Smooth muscle cell (in vitro differentiated cells): ENCODE results near the gene CPS1. TPM values are rescaled to one million over a fixed set of nuclear protein-coding genes. Genes with fewer than 3 reads are reported as not detected.

ENCODE experiments used
- DNase-seq: peaks from one replicate; lab custom pipeline; 2025; ENCODE audit not compliant: unreplicated experiment; lab: John Stamatoyannopoulos, UW
- H2AFZ ChIP-seq: fragments of 200-600 bp; sonication (generic); 2 replicates; pipeline ENCODE4 v1.6.0; 2016; ENCODE audit warnings: antibody characterized with exemption, low read depth, mild to moderate bottlenecking
- H3F3A ChIP-seq: fragments of 200-600 bp; sonication (generic); 2 replicates; pipeline ENCODE4 v1.6.0; 2017; ENCODE audit warnings: antibody characterized with exemption, low read depth
- H3K27ac ChIP-seq: fragments of 200-600 bp; sonication (generic); 2 replicates; pipeline ENCODE4 v1.5.1; 2016; ENCODE audit warnings: low read depth, mild to moderate bottlenecking
- H3K27me3 ChIP-seq: fragments of 200-600 bp; sonication (generic); 2 replicates; pipeline ENCODE4 v1.6.1; 2016; ENCODE audit warnings: low read depth, mild to moderate bottlenecking
- H3K36me3 ChIP-seq: fragments of 200-600 bp; sonication (generic); 2 replicates; pipeline ENCODE4 v1.5.1; 2016; ENCODE audit warnings: low read depth
- H3K4me1 ChIP-seq: fragments of 200-600 bp; sonication (generic); 2 replicates; pipeline ENCODE4 v1.5.1; 2016; ENCODE audit warnings: low read depth
- H3K4me2 ChIP-seq: fragments of 200-600 bp; sonication (generic); 2 replicates; pipeline ENCODE4 v1.6.0; 2016; ENCODE audit warnings: mild to moderate bottlenecking
- H3K4me3 ChIP-seq: fragments of 200-600 bp; sonication (generic); 2 replicates; pipeline ENCODE4 v1.5.1; 2016; ENCODE audit warnings: mild to moderate bottlenecking
- H3K79me2 ChIP-seq: fragments of 200-600 bp; sonication (generic); 2 replicates; pipeline ENCODE4 v1.6.0; 2016; ENCODE audit warnings: low read depth, mild to moderate bottlenecking
- H3K9ac ChIP-seq: fragments of 200-600 bp; sonication (generic); 2 replicates; pipeline ENCODE4 v1.6.0; 2016; ENCODE audit warnings: low read depth
- H3K9me3 ChIP-seq: fragments of 200-600 bp; sonication (generic); replicated peaks from 2 replicates; pipeline ENCODE4 v1.5.1; 2016; ENCODE audit warnings: low read depth
- H4K20me1 ChIP-seq: fragments of 200-600 bp; sonication (generic); 2 replicates; pipeline ENCODE4 v1.6.0; 2016; ENCODE audit warnings: low read depth
- CTCF ChIP-seq: fragments of 200-600 bp; sonication (generic); IDR thresholded peaks from 2 replicates; pipeline ENCODE4 v1.5.1; 2017; ENCODE audit warnings: borderline replicate concordance, mild to moderate bottlenecking, antibody characterized with exemption; ENCODE audit not compliant: insufficient read depth, poor library complexity, severe bottlenecking
- WGBS: methylation state at CpG from one replicate; pipeline ENCODE4 v1.1.7; 2016; ENCODE audit warnings: low lambda C conversion rate; 5-methylcytosine and 5-hydroxymethylcytosine counted together
- polyA plus RNA-seq: library from polyadenylated mRNA; unstranded; fragments of >200 nt; fragmentation: Nextera tagmentation; extraction: Ambion mirVana; gene quantifications from 2 replicates; pipeline ENCODE4 v1.2.1, GENCODE V29; 2016
- total RNA-seq: library from RNA; depleted of rRNA; stranded (reverse); fragments of >200 nt; gene quantifications from 2 replicates; pipeline ENCODE4 v1.2.3, GENCODE V29; 2014

CPS1 gene
- total RNA-seq (6.3 and 8.3 TPM in 2 replicates), polyA plus RNA-seq (0.54 and 0.63 TPM in 2 replicates)

- Histone ChIP-seq H3F3A (no peaks in the 10 kb centered on the region), H3K4me1 (no peaks in the 10 kb centered on the region), H4K20me1 (no peaks in the 10 kb centered on the region), H3K9me3 (no peaks in the 10 kb centered on the region), H3K79me2 (no peaks in the 10 kb centered on the region), H3K36me3 (no peaks in the 10 kb centered on the region), H3K4me3 (no peak within 1 kb of the TSS), H3K9ac (no peak within 1 kb of the TSS), H3K27me3 (no peaks in the 10 kb centered on the region), H2AFZ (no peak within 1 kb of the TSS), H3K27ac (no peak within 1 kb of the TSS), H3K4me2 (no peak within 1 kb of the TSS)
- TF ChIP-seq CTCF = no peak
- 97% methylated on average over 2 of the region's 2 CpGs for WGBS
- no peak for DNase-seq
These were observed at the start of gene CPS1 for GRCh38 chr2:210556329-210556980. CPS1 (plus strand) TSS chr2:210556599; CDS start chr2:210556734, 135 bp downstream.

- Histone ChIP-seq H3K79me2 (no peaks in the 10 kb centered on the region), H3K9me3 (no peaks in the 10 kb centered on the region), H3F3A (no peaks in the 10 kb centered on the region), H3K27ac (no peak overlapping the region), H3K4me1 (no peaks in the 10 kb centered on the region), H3K4me2 (no peak overlapping the region), H3K9ac (no peak overlapping the region), H4K20me1 (no peaks in the 10 kb centered on the region), H3K36me3 (no peaks in the 10 kb centered on the region), H3K4me3 (no peak overlapping the region), H3K27me3 (no peaks in the 10 kb centered on the region), H2AFZ (no peak overlapping the region)
- TF ChIP-seq CTCF = no peak
- 72% methylated on average over 2 of the region's 2 CpGs for WGBS
- DNase-seq = no peak
These were observed 40.5 kb upstream of the CPS1 start for GRCh38 chr2:210515911-210516310.

- H3K9ac ChIP-seq = no peak overlapping the region
- WGBS = 92% methylated on average over 4 of the region's 4 CpGs
- no peak for DNase-seq
- H3F3A ChIP-seq = no peaks in the 10 kb centered on the region
- no peaks in the 10 kb centered on the region for H3K4me1 ChIP-seq
- TF ChIP-seq CTCF = no peak
- H3K4me3 ChIP-seq = no peak overlapping the region
- no peaks in the 10 kb centered on the region for H3K9me3 ChIP-seq
- no peaks in the 10 kb centered on the region for H3K79me2 ChIP-seq
- H3K27me3 ChIP-seq = no peaks in the 10 kb centered on the region
- no peaks in the 10 kb centered on the region for H4K20me1 ChIP-seq
- no peaks in the 10 kb centered on the region for H3K36me3 ChIP-seq
- no peak overlapping the region for H3K27ac ChIP-seq
- no peak overlapping the region for H2AFZ ChIP-seq
- no peak overlapping the region for H3K4me2 ChIP-seq
These were observed 39.1 kb upstream of the CPS1 start for GRCh38 chr2:210517264-210517663.

GRCh38 chr2:210519594-210519993 lies 36.8 kb upstream of the CPS1 start:
- Histone ChIP-seq H3K27ac (no peak overlapping the region), H3K36me3 (no peaks in the 10 kb centered on the region), H3K4me3 (no peak overlapping the region), H3K9ac (no peak overlapping the region), H4K20me1 (no peaks in the 10 kb centered on the region), H3K4me1 (no peaks in the 10 kb centered on the region), H3K27me3 (no peaks in the 10 kb centered on the region), H3K9me3 (no peaks in the 10 kb centered on the region), H3F3A (no peaks in the 10 kb centered on the region), H3K79me2 (no peaks in the 10 kb centered on the region), H2AFZ (no peak overlapping the region), H3K4me2 (no peak overlapping the region)
- 90% methylated on average over 5 of the region's 5 CpGs for WGBS
- no peak for TF ChIP-seq CTCF
- no peak for DNase-seq
